Tibial nerve (tissue), 3 donors: ENCODE measurements around the gene RBM8A.

ENCODE experiments used
- POLR2A ChIP-seq, 2 donors: fragments of 450-650 bp; IDR thresholded peaks; one replicate each; pipeline ENCODE4 v1.6.1; 2017; ENCODE audit warnings: antibody characterized with exemption in 2 of 2, mild to moderate bottlenecking in 2 of 2, moderate library complexity in 2 of 2
- TF ChIP-seq, protein P1 (sequence below), 5 experiments: fragments of 200-600 bp in 3 of 5; fragments of 450-650 bp in 2 of 5; sonication (generic) in 3 of 5; IDR thresholded peaks; one replicate each; pipeline ENCODE4 v1.5.1; 2016 to 2019; ENCODE audit warnings: antibody characterized with exemption in 5 of 5, mild to moderate bottlenecking in 3 of 5, moderate library complexity in 2 of 5

GRCh38 chr1:145951526-145951925 lies 24.2 kb upstream of the RBM8A start:
- TF ChIP-seq, protein P1, sequence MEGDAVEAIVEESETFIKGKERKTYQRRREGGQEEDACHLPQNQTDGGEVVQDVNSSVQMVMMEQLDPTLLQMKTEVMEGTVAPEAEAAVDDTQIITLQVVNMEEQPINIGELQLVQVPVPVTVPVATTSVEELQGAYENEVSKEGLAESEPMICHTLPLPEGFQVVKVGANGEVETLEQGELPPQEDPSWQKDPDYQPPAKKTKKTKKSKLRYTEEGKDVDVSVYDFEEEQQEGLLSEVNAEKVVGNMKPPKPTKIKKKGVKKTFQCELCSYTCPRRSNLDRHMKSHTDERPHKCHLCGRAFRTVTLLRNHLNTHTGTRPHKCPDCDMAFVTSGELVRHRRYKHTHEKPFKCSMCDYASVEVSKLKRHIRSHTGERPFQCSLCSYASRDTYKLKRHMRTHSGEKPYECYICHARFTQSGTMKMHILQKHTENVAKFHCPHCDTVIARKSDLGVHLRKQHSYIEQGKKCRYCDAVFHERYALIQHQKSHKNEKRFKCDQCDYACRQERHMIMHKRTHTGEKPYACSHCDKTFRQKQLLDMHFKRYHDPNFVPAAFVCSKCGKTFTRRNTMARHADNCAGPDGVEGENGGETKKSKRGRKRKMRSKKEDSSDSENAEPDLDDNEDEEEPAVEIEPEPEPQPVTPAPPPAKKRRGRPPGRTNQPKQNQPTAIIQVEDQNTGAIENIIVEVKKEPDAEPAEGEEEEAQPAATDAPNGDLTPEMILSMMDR (IDR thresholded peaks at IDR 0.05): no peak
- TF ChIP-seq POLR2A (IDR thresholded peaks at IDR 0.05): no peak
